Measurements from ENCODE around the gene ADSL.

DNA sequence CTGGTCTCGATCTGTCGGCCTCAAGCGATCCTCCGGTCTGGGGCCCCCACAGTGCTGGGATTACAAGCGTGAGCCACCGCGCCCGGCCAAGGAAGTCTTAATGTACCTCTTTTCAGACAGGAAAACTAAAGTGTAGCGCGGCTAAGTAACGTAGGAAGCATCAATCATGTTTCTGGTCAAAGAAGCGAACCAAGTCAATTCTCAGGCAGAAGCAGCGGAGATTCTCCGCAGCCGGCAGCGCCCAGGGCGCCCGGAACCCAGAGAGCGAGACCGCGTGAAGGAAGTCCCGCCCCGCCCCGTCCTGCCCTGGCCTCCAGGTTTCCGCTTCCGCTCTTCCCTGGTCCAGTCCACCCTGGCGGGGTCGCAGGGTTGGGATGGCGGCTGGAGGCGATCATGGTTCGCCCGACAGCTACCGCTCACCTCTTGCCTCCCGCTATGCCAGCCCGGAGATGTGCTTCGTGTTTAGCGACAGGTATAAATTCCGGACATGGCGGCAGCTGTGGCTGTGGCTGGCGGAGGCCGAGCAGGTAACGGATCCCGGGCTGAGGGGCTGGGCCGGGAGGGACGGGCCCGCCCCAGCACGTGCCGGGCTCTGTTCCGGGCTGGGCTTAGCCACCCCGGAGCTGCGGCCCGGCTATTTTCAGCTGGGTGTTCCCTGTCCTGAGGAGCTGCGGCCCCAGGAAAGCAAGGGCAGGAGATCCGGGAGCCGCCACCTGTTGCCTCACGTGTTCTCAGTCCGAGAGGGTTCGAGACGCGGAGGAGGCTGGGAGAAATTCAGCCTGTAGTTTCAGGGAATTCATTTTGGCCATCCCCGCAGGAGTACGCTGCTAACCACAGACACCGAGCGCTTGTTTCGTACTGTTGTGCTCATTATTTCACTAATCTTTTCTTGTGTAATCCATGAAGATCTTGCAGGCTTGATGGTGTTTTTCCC is at the start of gene ADSL:
- TF ChIP-seq, protein P1, sequence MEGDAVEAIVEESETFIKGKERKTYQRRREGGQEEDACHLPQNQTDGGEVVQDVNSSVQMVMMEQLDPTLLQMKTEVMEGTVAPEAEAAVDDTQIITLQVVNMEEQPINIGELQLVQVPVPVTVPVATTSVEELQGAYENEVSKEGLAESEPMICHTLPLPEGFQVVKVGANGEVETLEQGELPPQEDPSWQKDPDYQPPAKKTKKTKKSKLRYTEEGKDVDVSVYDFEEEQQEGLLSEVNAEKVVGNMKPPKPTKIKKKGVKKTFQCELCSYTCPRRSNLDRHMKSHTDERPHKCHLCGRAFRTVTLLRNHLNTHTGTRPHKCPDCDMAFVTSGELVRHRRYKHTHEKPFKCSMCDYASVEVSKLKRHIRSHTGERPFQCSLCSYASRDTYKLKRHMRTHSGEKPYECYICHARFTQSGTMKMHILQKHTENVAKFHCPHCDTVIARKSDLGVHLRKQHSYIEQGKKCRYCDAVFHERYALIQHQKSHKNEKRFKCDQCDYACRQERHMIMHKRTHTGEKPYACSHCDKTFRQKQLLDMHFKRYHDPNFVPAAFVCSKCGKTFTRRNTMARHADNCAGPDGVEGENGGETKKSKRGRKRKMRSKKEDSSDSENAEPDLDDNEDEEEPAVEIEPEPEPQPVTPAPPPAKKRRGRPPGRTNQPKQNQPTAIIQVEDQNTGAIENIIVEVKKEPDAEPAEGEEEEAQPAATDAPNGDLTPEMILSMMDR (IDR thresholded peaks at IDR 0.05), result peak in 3 of 6 experiments; percentile 13 to 23 (median 16)
- TF ChIP-seq POLR2A (IDR thresholded peaks at IDR 0.05), result peak in 3 of 4 donors; percentile 5 to 83 (median 82)
